B cell (primary cell): Measurements from ENCODE around the gene PTPRC. TPM values are rescaled to one million over a fixed set of nuclear protein-coding genes. Genes with fewer than 3 reads are reported as not detected.
A peak's percentile ranks its signal among the peaks of the same experiment; 100 is the strongest.

ENCODE experiments used
- ATAC-seq: fragments of 200-7000 bp; cut with Tn5 transposase; one replicate; pipeline ENCODE4 v1.10.0; 2021; ENCODE audit warnings: low read depth, mild to moderate bottlenecking, moderate number of reproducible peaks, moderate library complexity
- CTCF ChIA-PET: fragments of 350-600 bp; sonication (Branson Sonifier 250); formaldehyde crosslinking; loops from one replicate; lab custom pipeline; 2021; ENCODE audit warnings: antibody characterized with exemption, inconsistent platforms; lab: Charles Lee
- POLR2A ChIA-PET: fragments of 350-600 bp; sonication (Branson Sonifier 250); formaldehyde crosslinking; loops from one replicate; lab custom pipeline; 2021; ENCODE audit warnings: antibody characterized with exemption; lab: Charles Lee
- DNase-seq: peaks from one replicate; pipeline ENCODE4 v3.0.0; 2013
- H2AFZ ChIP-seq: 2 replicates; pipeline ENCODE4 v1.6.1; 2012; ENCODE audit warnings: mild to moderate bottlenecking, low read depth, low read length; ENCODE audit not compliant: insufficient read depth, poor library complexity, severe bottlenecking
- H3K27ac ChIP-seq, 2 donors: 1 replicate in 1 of 2; 2 replicates in 1 of 2; pipeline ENCODE4 v1.5.1; 2012 to 2013; ENCODE audit warnings: low read length in 2 of 2, mild to moderate bottlenecking in 2 of 2, moderate library complexity in 1 of 2
- H3K27me3 ChIP-seq, 4 experiments: fragments of 200-600 bp in 1 of 4; sonication (generic) in 1 of 4; replicated peaks in 1 of 4; 1 replicate in 2 of 4; 2 replicates in 2 of 4; pipeline versions ENCODE4 v1.6.1 to v1.7.0; 2013 to 2016; ENCODE audit warnings: low read length in 3 of 4, mild to moderate bottlenecking in 2 of 4, mixed read lengths in 1 of 4, moderate library complexity in 1 of 4; ENCODE audit not compliant: insufficient read depth in 4 of 4, control insufficient read depth in 3 of 4; ENCODE audit errors: control extremely low read depth in 1 of 4
- H3K36me3 ChIP-seq, 2 experiments: replicated peaks in 1 of 2; 1 replicate in 1 of 2; 2 replicates in 1 of 2; pipeline versions ENCODE4 v1.6.1 to v1.7.1; 2013; ENCODE audit warnings: low read length in 1 of 2; ENCODE audit not compliant: insufficient read depth in 2 of 2, control insufficient read depth in 1 of 2; ENCODE audit errors: control extremely low read depth in 1 of 2, extremely low read depth in 1 of 2
- H3K4me1 ChIP-seq, 2 donors: fragments of 200-600 bp in 1 of 2; sonication (generic) in 1 of 2; 1 replicate in 1 of 2; 2 replicates in 1 of 2; pipeline versions ENCODE4 v1.5.1 to v1.6.1; 2013 to 2017; ENCODE audit warnings: low read length in 2 of 2; ENCODE audit not compliant: control insufficient read depth in 2 of 2, insufficient read depth in 2 of 2
- H3K4me2 ChIP-seq: replicated peaks from 2 replicates; pipeline ENCODE3; 2012; ENCODE audit warnings: mild to moderate bottlenecking, low read depth, low read length; ENCODE audit not compliant: poor library complexity, severe bottlenecking
- H3K4me3 ChIP-seq, 5 experiments: fragments of 200-600 bp in 1 of 5; sonication (generic) in 1 of 5; 1 replicate in 3 of 5; 2 replicates in 2 of 5; pipeline versions ENCODE4 v1.5.1 to v1.7.0; 2011 to 2016; ENCODE audit warnings: low read length in 4 of 5, mild to moderate bottlenecking in 4 of 5, low read depth in 2 of 5, control low read depth in 1 of 5, moderate library complexity in 1 of 5; ENCODE audit not compliant: insufficient read depth in 1 of 5; ENCODE audit errors: control extremely low read depth in 1 of 5, extremely low read depth in 1 of 5
- H3K79me2 ChIP-seq: fragments of 200-600 bp; sonication (generic); one replicate; pipeline ENCODE4 v1.6.0; 2016; ENCODE audit warnings: low read length; ENCODE audit not compliant: control insufficient read depth, insufficient read depth
- H3K9ac ChIP-seq: fragments of 200-600 bp; sonication (generic); 2 replicates; pipeline ENCODE4 v1.6.1; 2017; ENCODE audit warnings: mild to moderate bottlenecking, low read length, moderate library complexity
- H3K9me3 ChIP-seq, 3 donors: one replicate each; pipeline versions ENCODE4 v1.6.1 to v1.7.1; 2013; ENCODE audit warnings: low read length in 2 of 3; ENCODE audit not compliant: control insufficient read depth in 2 of 3, insufficient read depth in 1 of 3; ENCODE audit errors: control extremely low read depth in 1 of 3
- H4K20me1 ChIP-seq: 2 replicates; pipeline ENCODE4 v1.6.0; 2012; ENCODE audit warnings: mild to moderate bottlenecking, low read length; ENCODE audit not compliant: insufficient read depth, control insufficient read depth, poor library complexity, severe bottlenecking
- H3K27ac Mint-ChIP-seq: one replicate; pipeline ENCODE4 v1.8.0; 2021; ENCODE audit warnings: mixed read lengths
- H3K27me3 Mint-ChIP-seq: one replicate; pipeline ENCODE4 v1.8.0; 2021; ENCODE audit warnings: mixed read lengths
- H3K4me1 Mint-ChIP-seq: one replicate; pipeline ENCODE4 v1.8.0; 2021; ENCODE audit warnings: mixed read lengths
- H3K4me3 Mint-ChIP-seq: one replicate; pipeline ENCODE4 v1.8.0; 2021; ENCODE audit warnings: mixed read lengths
- H3K9me3 Mint-ChIP-seq: one replicate; pipeline ENCODE4 v1.8.0; 2022; ENCODE audit warnings: mixed read lengths; ENCODE audit not compliant: insufficient read depth
- EZH2 ChIP-seq: IDR thresholded peaks from 2 replicates; pipeline ENCODE4 v1.6.1; 2012; ENCODE audit warnings: borderline replicate concordance, low read depth, mild to moderate bottlenecking, moderate library complexity, low read length; ENCODE audit not compliant: insufficient read depth, poor library complexity, severe bottlenecking
- WGBS: methylation state at CpG from one replicate; pipeline ENCODE4 v1.1.5; 2013; ENCODE audit warnings: missing lambda C conversion rate; ENCODE audit not compliant: insufficient coverage; 5-methylcytosine and 5-hydroxymethylcytosine counted together
- intact Hi-C: fragments of 100-400 bp; cut with micrococcal nuclease; formaldehyde crosslinking; loops from one replicate; pipeline ENCODE4 v1.10.0; 2022
- polyA plus RNA-seq: library from polyadenylated mRNA; depleted of rRNA; stranded (reverse); fragments of >200 nt; gene quantifications from 2 replicates; pipeline ENCODE4 v1.2.3, GENCODE V29; 2012
- total RNA-seq, 2 donors: library from RNA; stranded (reverse); fragments of 120-200 nt in 1 of 2; gene quantifications; 1 replicate in 1 of 2; 2 replicates in 1 of 2; pipeline versions ENCODE4 v1.2.3 to v1.2.4, GENCODE V29; 2013 to 2022
- TF ChIP-seq, protein P1 (sequence below): fragments of 200-600 bp; IDR thresholded peaks from one replicate; pipeline ENCODE4 v1.8.0; 2022; ENCODE audit warnings: antibody characterized with exemption, mild to moderate bottlenecking

The PTPRC gene
- total and polyA plus RNA-seq, 2 donors (not counting 1 experiment from before 2014, with no cell fraction given) = 151 to 543 TPM

DNA sequence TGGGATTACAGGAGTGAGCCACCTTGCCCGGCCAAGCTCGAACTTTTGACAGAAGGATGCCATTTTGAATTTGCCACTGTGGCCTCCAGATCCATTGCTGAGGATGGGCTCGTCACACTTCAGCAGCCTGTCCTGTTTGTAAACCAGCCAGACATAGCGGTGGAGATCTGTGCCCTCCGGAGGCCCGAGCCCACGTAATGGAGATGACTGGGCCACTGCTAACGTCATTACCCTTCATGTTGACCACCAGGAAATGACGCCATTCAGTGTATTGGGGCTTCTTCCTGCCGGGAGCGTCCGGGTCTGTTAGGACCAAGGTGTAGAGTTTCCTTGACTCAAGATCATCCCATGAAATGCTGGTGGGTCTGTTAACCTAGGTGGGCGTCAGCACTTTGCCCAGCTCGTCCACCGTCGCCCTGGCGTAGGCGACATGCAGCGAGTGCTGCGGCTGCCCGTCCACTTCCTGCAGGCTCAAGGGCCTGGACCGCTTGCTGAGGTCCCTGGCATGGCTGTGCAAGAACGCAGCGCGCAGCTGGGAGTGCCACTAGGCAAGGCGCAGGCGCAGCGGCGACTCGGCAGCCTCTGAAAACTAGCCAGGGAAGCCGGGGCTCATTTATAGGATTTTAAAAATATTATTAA lies 40.8 kb downstream of the PTPRC start:
- H3K27me3 ChIP-seq = no peaks in the 10 kb centered on the region
- peak overlapping the region; percentile 73 to 98 for H3K27ac ChIP-seq
- H3K36me3 ChIP-seq = peaks cover 9 to 32% of the 10 kb centered on the region in 2 experiments
- Mint-ChIP-seq H3K4me3 (peak overlapping the region; percentile 53), H3K9me3 (no peaks in the 10 kb centered on the region), H3K27ac (peak overlapping the region; percentile 93), H3K4me1 (peaks cover 86% of the 10 kb centered on the region), H3K27me3 (no peaks in the 10 kb centered on the region)
- TF ChIP-seq, protein P1, sequence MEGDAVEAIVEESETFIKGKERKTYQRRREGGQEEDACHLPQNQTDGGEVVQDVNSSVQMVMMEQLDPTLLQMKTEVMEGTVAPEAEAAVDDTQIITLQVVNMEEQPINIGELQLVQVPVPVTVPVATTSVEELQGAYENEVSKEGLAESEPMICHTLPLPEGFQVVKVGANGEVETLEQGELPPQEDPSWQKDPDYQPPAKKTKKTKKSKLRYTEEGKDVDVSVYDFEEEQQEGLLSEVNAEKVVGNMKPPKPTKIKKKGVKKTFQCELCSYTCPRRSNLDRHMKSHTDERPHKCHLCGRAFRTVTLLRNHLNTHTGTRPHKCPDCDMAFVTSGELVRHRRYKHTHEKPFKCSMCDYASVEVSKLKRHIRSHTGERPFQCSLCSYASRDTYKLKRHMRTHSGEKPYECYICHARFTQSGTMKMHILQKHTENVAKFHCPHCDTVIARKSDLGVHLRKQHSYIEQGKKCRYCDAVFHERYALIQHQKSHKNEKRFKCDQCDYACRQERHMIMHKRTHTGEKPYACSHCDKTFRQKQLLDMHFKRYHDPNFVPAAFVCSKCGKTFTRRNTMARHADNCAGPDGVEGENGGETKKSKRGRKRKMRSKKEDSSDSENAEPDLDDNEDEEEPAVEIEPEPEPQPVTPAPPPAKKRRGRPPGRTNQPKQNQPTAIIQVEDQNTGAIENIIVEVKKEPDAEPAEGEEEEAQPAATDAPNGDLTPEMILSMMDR = no peak
- TF ChIP-seq EZH2 = no peak
- DNase-seq (peak; percentile 32), ATAC-seq (no peak)
- peaks cover 80 to 93% of the 10 kb centered on the region in 2 donors for H3K4me1 ChIP-seq
- H3K9ac ChIP-seq = peak overlapping the region; percentile 13
- H2AFZ ChIP-seq = no peak overlapping the region
- H3K9me3 ChIP-seq = peaks cover 0 to 10% (median 0%) of the 10 kb centered on the region in 3 donors
- ChIA-PET POLR2A (interaction anchor here (0.7 to 8.1 kb wide), 7 partner anchors 10 to 81 kb away, joined by 3 to 60 read pairs (median 3); no protein-coding TSS in a partner anchor), CTCF (interaction anchor here (0.7 to 3.0 kb wide), 9 partner anchors 10 to 506 kb away, joined by 3 to 11 read pairs (median 3); no protein-coding TSS in a partner anchor)
- peaks cover 5% of the 10 kb centered on the region for H4K20me1 ChIP-seq
- WGBS = 92% methylated on average over 29 of the region's 31 CpGs
- peak overlapping the region in 1 of 5 experiments; percentile 28 for H3K4me3 ChIP-seq
- intact Hi-C loops = loop anchor here (2.0 to 5.0 kb wide), 2 partner anchors 15 to 142 kb away; no protein-coding TSS in a partner anchor
- H3K4me2 ChIP-seq = peak overlapping the region; percentile 69
- peaks cover 97% of the 10 kb centered on the region for H3K79me2 ChIP-seq
